T1000 (cell line): ENCODE results near the gene BTN2A1.
"Not testable (repeated sequence)": the region's sequence is repeated elsewhere in the genome, so short reads cannot be mapped to it uniquely, and the experiment has no call there.

Experiments
- DNase-seq: peaks from one replicate; lab custom pipeline; 2025; ENCODE audit warnings: mixed read lengths; lab: John Stamatoyannopoulos, UW

The BTN2A1 gene

DNA sequence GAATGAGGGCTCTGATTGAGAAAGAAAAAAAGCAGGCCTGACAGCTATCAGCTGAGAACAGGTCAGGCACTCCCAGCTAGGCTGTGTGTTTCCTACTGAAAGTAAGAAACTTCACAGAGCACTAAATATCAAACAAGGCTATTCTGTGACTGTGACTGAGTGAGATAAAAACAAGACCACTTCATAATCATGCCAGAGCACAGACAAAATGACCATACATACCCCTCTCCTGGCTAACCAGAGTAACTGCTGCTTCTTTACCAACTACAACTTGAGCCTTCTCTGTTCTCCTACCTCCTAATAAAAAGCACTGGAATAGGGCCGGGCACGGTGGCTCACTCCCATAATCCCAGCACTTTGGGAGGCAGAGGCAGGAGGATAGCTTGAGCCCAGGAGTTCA, 35.5 kb downstream of the BTN2A1 start:
- no peak for DNase-seq

GRCh38 chr6:26494117-26494516, 36.4 kb downstream of the BTN2A1 start:
- DNase-seq = no peak

DNA sequence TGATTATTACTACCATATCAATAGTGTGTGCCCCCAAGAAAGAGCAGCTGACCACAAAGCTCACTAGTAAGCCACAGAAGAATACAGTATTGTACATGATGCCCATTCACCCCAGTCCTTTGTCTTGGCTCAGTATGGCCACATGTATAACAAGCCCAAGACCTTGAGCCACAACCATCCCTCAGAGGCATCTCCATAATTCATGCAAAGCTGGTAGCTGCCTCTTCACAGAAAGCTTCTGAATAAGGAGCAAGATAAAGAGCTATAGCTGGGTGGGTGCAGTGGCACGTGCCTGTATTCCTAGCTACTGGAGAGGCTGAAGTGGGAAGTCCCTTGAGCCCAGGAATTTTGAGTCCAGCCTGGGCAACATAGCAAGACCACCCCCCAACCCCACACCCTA, 37.5 kb downstream of the BTN2A1 start:
- DNase-seq = no peak

GRCh38 chr6:26497610-26498009, 39.9 kb downstream of the BTN2A1 start:
- no peak for DNase-seq

DNA sequence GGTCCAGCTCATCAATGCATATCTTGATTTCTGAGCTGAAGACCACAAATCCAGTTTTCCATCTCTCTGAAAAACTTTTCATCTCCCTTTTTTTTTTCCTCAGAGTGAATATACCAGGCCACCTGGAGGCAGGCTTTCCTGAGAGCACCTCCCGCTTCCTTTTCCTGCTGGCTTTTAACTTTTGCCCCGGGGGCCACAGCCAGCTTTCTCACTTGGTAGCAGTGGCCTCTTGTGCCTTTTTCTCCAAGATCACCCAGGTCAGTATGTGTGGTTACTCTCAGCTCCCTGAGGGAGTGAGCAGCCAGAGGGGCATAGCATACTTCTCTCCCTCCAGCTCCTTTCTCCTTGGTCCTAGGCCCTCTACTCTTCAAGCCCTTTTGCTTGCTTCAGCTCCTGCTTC, 42.3 kb downstream of the BTN2A1 start, which contains the start of gene BTN1A1:
Gene BTN1A1 (plus strand): TSS at position 202 of the 400 bp plus-strand sequence. CDS start 984 bp downstream, outside the sequence.
- DNase-seq = no peak

- DNase-seq = no peak
Measured at GRCh38 chr6:26501482-26501986, 43.8 kb downstream of the BTN2A1 start.

- no peak for DNase-seq
Measured at GRCh38 chr6:26502165-26502564, 44.4 kb downstream of the BTN2A1 start.

GRCh38 chr6:26502626-26503025, 44.9 kb downstream of the BTN2A1 start:
- no peak for DNase-seq

DNA sequence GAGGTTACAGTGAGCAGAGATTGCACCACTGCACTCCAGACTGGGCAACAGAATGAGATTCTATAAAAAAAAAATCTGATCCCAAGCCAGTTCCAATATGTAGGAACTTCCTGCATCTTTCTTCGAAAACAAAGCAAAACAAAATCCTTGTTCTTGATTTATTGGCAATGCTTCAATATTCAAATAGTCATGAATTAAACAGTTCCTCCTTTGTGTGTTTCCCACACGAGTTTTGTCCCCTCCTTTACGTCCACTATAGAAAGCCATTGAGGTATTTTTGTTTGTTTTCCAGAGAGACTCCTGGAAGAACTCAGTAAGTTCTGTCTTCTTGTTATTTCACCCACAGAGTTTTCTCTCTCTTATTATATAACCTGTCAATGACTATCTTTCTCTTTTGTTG, 49.9 kb downstream of the BTN2A1 start:
- DNase-seq = no peak

DNA sequence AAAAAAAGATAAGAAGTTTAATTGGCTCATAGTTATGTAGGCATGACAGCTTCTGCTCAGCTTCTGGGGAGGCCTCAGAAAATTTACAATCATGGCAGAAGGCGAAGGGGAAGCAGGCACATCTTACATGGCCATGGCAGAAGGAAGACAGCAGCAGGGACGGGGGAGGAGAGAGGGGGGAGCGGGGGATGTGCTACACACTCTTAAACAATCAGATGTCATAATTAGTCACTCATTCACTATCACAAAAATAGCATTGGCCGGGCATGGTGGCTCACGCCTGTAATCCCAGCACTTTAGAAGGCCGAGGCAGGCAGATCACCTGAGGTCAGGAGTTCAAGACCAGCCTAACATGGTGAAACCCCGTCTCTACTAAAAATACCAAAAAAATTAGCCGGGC, 53.3 kb downstream of the BTN2A1 start:
- not testable (repeated sequence) for DNase-seq

- DNase-seq = no peak
Measured at GRCh38 chr6:26514984-26515383, 57.2 kb downstream of the BTN2A1 start.

- DNase-seq = no peak
Measured at GRCh38 chr6:26516481-26517427, 59.0 kb downstream of the BTN2A1 start.
